ENCODE results near the gene CALML4. TPM values are rescaled to one million over a fixed set of nuclear protein-coding genes. Genes with fewer than 3 reads are reported as not detected.

Gene CALML4
- total RNA-seq, 8 experiments from 2014 or later, result 0.61 to 8.4 (median 4.3) TPM

DNA sequence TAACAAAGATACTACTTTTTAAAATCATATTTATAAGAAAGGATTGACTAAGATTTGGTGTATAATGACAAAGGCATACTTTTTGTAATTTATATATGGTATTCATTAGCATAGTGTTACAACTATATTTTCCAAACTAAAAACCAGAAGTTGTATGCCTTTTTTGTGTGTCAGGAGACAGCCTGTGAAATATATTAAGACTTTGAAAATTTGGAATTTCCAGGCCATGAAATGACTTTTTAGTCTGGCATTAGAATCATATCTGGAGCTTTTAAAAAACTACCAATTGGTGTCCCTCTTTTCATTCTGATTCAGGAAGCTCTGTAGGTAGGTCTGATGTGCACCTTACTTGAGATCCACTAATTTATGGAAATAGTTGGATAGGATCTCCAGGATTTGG, 41.9 kb downstream of the CALML4 start:
- H3K27ac ChIP-seq, result no peak overlapping the region
- in situ Hi-C loops (cut with MboI; ENCODE audit: low pct_unique_long_range_greater_than_20kb in 2 of 9, low sequenced_read_pairs in 9 of 9, unreplicated experiment in 9 of 9), result loop anchor here in 6 of 9 experiments (25.0 kb wide), 2 partner anchors 101 to 301 kb away; partner anchors contain the start of gene PIAS1 (in 1 of the 6)
- H3K4me3 ChIP-seq, result no peak overlapping the region
- H3K4me1 ChIP-seq (replicated peaks in 1 of 2), result no peaks in the 10 kb centered on the region
- ATAC-seq (replicated peaks in 6 of 8), result no peak

DNA sequence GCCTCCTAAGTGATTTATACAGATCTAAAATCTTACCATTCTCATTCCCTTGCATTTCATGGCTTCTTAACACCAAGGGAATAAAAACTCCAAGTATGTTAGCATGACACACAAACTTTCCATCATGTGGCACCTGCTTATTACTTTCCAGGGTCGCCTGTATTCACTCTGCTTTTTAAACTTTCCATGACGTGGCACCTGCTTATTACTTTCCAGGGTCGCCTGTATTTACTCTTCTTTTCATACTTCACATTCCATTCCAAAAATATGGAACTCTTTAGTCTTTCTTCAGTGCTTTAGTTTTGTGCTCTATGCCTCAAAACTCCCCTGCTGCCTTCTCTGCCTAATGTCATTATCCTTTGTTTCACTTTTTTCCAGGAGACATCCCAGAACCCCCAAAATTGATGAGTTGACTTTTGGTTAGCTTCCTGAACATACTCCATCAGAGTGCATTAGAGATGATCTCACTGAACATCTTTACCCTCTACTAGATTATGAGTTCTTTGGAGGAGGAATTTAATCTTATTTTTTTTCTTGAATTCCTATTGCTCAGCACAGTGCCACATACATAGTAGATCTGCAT, 47.0 kb downstream of the CALML4 start:
- no peak overlapping the region for H3K27ac ChIP-seq
- H3K4me3 ChIP-seq, result no peak overlapping the region
- 43 to 100% (median 67%) methylated on average over 1 to 3 of the region's 3 CpGs; no CpG with 5 or more reads in 1 of the 10 experiments for WGBS, 10 experiments
- no peaks in the 10 kb centered on the region for H3K4me1 ChIP-seq (replicated peaks in 1 of 2)
- peak in 1 of 8 experiments; percentile 52 for ATAC-seq (replicated peaks in 6 of 8)
- in situ Hi-C loops (cut with MboI; ENCODE audit: low pct_unique_long_range_greater_than_20kb in 2 of 9, low sequenced_read_pairs in 9 of 9, unreplicated experiment in 9 of 9), result loop anchor here in 7 of 9 experiments (10.0 to 25.0 kb wide), 3 partner anchors 96 to 296 kb away; partner anchors contain the start of gene PIAS1 (in 1 of the 7)

- Histone ChIP-seq H3K4me1 (replicated peaks in 1 of 2) (no peaks in the 10 kb centered on the region), H3K27ac (no peak overlapping the region), H3K4me3 (no peak overlapping the region)
- ATAC-seq (replicated peaks in 6 of 8), result no peak
- 43 to 100% (median 60%) methylated on average over 1 of the region's 1 CpG; no CpG with 5 or more reads in 7 of the 10 experiments for WGBS, 10 experiments
- in situ Hi-C loops (cut with MboI; ENCODE audit: low pct_unique_long_range_greater_than_20kb in 2 of 9, low sequenced_read_pairs in 9 of 9, unreplicated experiment in 9 of 9), result loop anchor here in 7 of 9 experiments (10.0 to 25.0 kb wide), 3 partner anchors 95 to 295 kb away; partner anchors contain the start of gene PIAS1 (in 1 of the 7)
These were observed 48.1 kb downstream of the CALML4 start for GRCh38 chr15:68157074-68157473.

DNA sequence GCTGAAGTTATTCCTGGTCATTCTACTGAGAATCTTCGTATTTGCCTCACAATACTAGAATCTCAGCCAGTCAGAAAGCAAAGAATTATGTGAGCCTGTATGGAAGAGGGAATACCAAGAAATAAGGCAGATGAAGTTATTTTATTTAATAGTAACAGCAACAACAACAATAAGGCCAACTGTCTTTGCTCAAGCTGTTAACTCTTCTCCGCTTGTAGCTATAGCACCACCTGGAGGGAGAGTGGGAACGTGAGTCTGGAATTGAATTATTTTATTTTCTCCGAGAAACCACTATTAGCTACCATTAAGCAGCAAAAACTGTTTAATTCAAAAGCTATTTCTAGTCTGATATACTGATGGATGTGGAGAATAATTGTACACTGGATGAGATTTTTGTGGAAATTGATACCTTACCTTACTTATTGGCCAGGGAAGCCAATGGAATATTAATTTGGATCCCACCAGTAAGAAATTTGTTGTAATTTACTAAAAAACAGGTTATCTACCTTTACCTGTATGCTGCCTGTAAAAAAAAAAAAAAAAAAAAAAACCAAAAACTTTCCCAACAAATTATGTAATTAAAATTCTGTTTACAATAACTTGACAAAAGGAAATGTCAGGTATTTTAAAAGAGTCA, 50.1 kb downstream of the CALML4 start:
- peak in 4 of 8 experiments; percentile 30 to 61 (median 42) for ATAC-seq (replicated peaks in 6 of 8)
- Histone ChIP-seq H3K27ac (no peak overlapping the region), H3K4me3 (no peak overlapping the region), H3K4me1 (replicated peaks in 1 of 2) (no peaks in the 10 kb centered on the region)
- 6 to 84% (median 33%) methylated on average over 2 to 4 of the region's 4 CpGs; no CpG with 5 or more reads in 2 of the 10 experiments for WGBS, 10 experiments
- in situ Hi-C loops (cut with MboI; ENCODE audit: low pct_unique_long_range_greater_than_20kb in 2 of 9, low sequenced_read_pairs in 9 of 9, unreplicated experiment in 9 of 9), result loop anchor here in 7 of 9 experiments (10.0 to 25.0 kb wide), 3 partner anchors 93 to 293 kb away; partner anchors contain the start of gene PIAS1 (in 1 of the 7)

DNA sequence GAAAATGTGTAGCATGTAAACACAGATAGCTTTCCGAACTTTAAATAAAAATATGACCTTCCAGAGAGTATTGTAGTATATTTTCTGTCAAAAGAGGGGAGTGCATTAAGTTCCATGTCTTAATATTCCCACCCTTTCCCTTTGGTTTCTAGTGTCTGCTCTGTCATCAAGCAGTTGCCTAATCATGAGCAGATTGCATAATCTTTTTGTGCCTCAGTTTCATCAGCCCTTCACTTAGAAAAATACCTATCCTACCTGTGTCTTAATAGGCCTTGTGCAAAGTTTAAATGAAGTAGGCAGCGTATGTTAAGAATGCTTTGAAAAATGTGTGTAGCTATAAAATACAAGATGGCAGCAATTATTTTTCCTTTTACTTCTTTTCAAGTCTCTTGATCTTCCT, 52.8 kb downstream of the CALML4 start:
- in situ Hi-C loops (cut with MboI; ENCODE audit: low pct_unique_long_range_greater_than_20kb in 2 of 9, low sequenced_read_pairs in 9 of 9, unreplicated experiment in 9 of 9), result loop anchor here in 7 of 9 experiments (10.0 to 25.0 kb wide), 3 partner anchors 90 to 290 kb away; partner anchors contain the start of gene PIAS1 (in 1 of the 7)
- H3K27ac ChIP-seq, result no peak overlapping the region
- WGBS, 10 experiments, result 88 to 100% (median 100%) methylated on average over 1 to 2 of the region's 2 CpGs; no CpG with 5 or more reads in 1 of the 10 experiments
- no peak overlapping the region for H3K4me3 ChIP-seq
- H3K4me1 ChIP-seq (replicated peaks in 1 of 2), result no peaks in the 10 kb centered on the region
- no peak for ATAC-seq (replicated peaks in 6 of 8)

GRCh38 chr15:68151277-68151676, 53.9 kb downstream of the CALML4 start:
- no peak overlapping the region for H3K27ac ChIP-seq
- peak in 3 of 8 experiments; percentile 62 to 78 (median 72) for ATAC-seq (replicated peaks in 6 of 8)
- H3K4me3 ChIP-seq, result no peak overlapping the region
- H3K4me1 ChIP-seq (replicated peaks in 1 of 2), result no peaks in the 10 kb centered on the region
- in situ Hi-C loops (cut with MboI; ENCODE audit: low pct_unique_long_range_greater_than_20kb in 2 of 9, low sequenced_read_pairs in 9 of 9, unreplicated experiment in 9 of 9), result loop anchor here in 7 of 9 experiments (10.0 to 25.0 kb wide), 3 partner anchors 89 to 289 kb away; partner anchors contain the start of gene PIAS1 (in 1 of the 7)
- 40 to 100% (median 100%) methylated on average over 1 of the region's 1 CpG; no CpG with 5 or more reads in 6 of the 10 experiments for WGBS, 10 experiments

- H3K27ac ChIP-seq, result no peak overlapping the region
- ATAC-seq (replicated peaks in 6 of 8), result no peak
- H3K4me1 ChIP-seq (replicated peaks in 1 of 2), result no peaks in the 10 kb centered on the region
- in situ Hi-C loops (cut with MboI; ENCODE audit: low pct_unique_long_range_greater_than_20kb in 2 of 9, low sequenced_read_pairs in 9 of 9, unreplicated experiment in 9 of 9), result loop anchor here in 7 of 9 experiments (10.0 to 25.0 kb wide), 3 partner anchors 88 to 288 kb away; partner anchors contain the start of gene PIAS1 (in 1 of the 7)
- 33 to 100% (median 100%) methylated on average over 1 of the region's 1 CpG; no CpG with 5 or more reads in 3 of the 10 experiments for WGBS, 10 experiments
- no peak overlapping the region for H3K4me3 ChIP-seq
These were observed 54.9 kb downstream of the CALML4 start for GRCh38 chr15:68150187-68150586.

GRCh38 chr15:68149059-68149458, 56.1 kb downstream of the CALML4 start:
- 60 to 100% (median 93%) methylated on average over 1 of the region's 1 CpG; no CpG with 5 or more reads in 1 of the 10 experiments for WGBS, 10 experiments
- H3K4me1 ChIP-seq (replicated peaks in 1 of 2), result no peaks in the 10 kb centered on the region
- peak in 2 of 8 experiments; percentile 74 to 79 for ATAC-seq (replicated peaks in 6 of 8)
- in situ Hi-C loops (cut with MboI; ENCODE audit: low pct_unique_long_range_greater_than_20kb in 2 of 9, low sequenced_read_pairs in 9 of 9, unreplicated experiment in 9 of 9), result no loop called here
- no peak overlapping the region for H3K4me3 ChIP-seq
- H3K27ac ChIP-seq, result no peak overlapping the region

DNA sequence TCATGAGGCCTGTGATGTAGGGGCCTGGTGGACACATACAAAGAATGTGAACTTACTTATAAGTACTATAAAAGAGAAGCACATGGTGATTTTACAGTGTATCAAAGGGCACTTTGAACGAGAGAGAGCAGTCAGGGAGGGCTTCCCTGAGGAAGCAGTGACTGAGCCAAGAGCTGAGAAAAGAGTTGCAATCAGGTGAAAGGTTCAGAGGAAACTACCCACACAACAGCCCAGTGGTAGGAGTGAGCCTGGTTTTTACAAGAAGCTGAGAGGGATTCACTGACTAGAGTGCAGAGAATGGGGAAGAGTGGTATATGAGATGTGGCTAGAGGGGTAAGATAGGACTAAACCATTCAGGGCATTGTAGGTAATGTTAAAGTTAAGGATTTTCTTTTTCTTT, 57.1 kb downstream of the CALML4 start:
- H3K27ac ChIP-seq, result no peak overlapping the region
- WGBS, 10 experiments, result 57 to 89% (median 77%) methylated on average over 1 of the region's 1 CpG; no CpG with 5 or more reads in 6 of the 10 experiments
- no peaks in the 10 kb centered on the region for H3K4me1 ChIP-seq (replicated peaks in 1 of 2)
- in situ Hi-C loops (cut with MboI; ENCODE audit: low pct_unique_long_range_greater_than_20kb in 2 of 9, low sequenced_read_pairs in 9 of 9, unreplicated experiment in 9 of 9), result no loop called here
- H3K4me3 ChIP-seq, result no peak overlapping the region
- no peak for ATAC-seq (replicated peaks in 6 of 8)

DNA sequence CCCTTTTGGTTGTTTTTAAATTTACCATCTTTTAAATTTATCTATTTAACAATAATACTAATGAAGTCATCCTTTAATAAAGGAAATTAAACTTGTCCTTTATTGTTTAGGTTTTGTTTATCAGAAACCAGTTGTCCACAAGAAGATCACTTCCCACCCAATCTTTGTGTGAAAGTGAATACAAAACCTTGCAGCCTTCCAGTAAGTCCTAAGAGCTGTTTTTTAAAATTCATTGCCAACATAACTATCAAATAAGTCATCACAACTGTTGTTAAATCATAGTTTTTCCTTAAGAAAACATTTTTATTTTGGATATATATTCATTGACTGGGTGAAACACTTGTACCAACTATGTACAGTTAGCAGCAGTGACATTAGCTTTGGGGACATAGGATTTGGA, 59.4 kb downstream of the CALML4 start:
- no peaks in the 10 kb centered on the region for H3K4me1 ChIP-seq (replicated peaks in 1 of 2)
- H3K27ac ChIP-seq, result no peak overlapping the region
- in situ Hi-C loops (cut with MboI; ENCODE audit: low pct_unique_long_range_greater_than_20kb in 2 of 9, low sequenced_read_pairs in 9 of 9, unreplicated experiment in 9 of 9), result no loop called here
- ATAC-seq (replicated peaks in 6 of 8), result peak in 1 of 8 experiments; percentile 21
- H3K4me3 ChIP-seq, result no peak overlapping the region

DNA sequence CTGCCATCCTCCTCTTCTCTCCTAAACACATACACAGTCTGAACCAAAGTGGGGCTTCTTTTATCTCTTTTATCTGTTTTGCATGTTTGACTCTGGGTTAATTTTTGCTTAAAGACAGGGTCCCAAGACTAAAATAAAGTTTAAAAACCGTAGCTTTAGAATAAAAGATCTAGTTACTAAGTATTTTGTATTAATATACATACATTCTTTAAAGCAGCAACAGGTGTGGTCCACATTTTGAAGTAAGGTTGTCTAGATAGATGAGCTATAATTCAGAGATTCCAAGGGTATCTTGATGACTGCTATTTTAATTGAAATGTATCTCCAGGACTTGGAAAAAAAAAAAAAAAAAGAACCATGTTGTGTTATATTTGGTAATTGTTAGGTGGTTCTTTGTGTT, 61.3 kb downstream of the CALML4 start:
- H3K4me3 ChIP-seq, result no peak overlapping the region
- no peaks in the 10 kb centered on the region for H3K4me1 ChIP-seq (replicated peaks in 1 of 2)
- in situ Hi-C loops (cut with MboI; ENCODE audit: low pct_unique_long_range_greater_than_20kb in 2 of 9, low sequenced_read_pairs in 9 of 9, unreplicated experiment in 9 of 9), result no loop called here
- no peak for ATAC-seq (replicated peaks in 6 of 8)
- no peak overlapping the region for H3K27ac ChIP-seq
- WGBS, 10 experiments, result 50 to 100% (median 79%) methylated on average over 1 of the region's 1 CpG; no CpG with 5 or more reads in 4 of the 10 experiments

DNA sequence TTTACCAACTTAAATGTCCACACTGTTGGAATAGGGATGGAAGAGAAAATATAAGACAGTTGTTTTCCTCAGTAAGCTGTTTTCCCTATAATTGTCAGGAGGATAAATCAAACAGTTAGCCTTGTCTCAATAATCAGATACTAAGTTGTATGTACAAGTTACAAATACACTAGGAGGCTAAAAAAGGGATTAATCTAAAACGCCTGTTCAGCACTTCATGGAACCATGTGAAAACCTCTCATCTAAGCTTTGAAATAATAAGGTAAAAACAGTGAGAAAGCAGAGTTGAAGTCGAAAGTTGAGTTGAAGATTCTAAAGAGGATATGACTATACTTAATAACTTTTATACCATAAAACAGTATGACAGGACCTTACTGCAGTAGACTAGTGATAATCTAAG, 62.0 kb downstream of the CALML4 start:
- no peak overlapping the region for H3K4me3 ChIP-seq
- WGBS, 10 experiments, result 89 to 100% (median 100%) methylated on average over 1 to 2 of the region's 2 CpGs; no CpG with 5 or more reads in 1 of the 10 experiments
- no peak for ATAC-seq (replicated peaks in 6 of 8)

More for the DNA sequence above, 62.0 kb downstream of the CALML4 start:
- Histone ChIP-seq H3K27ac (no peak overlapping the region), H3K4me1 (replicated peaks in 1 of 2) (no peaks in the 10 kb centered on the region)
- in situ Hi-C loops (cut with MboI; ENCODE audit: low pct_unique_long_range_greater_than_20kb in 2 of 9, low sequenced_read_pairs in 9 of 9, unreplicated experiment in 9 of 9), result no loop called here
